HL-60 (cell line): ENCODE data around the gene CTDNEP1.
A peak's percentile ranks its signal among the peaks of the same experiment; 100 is the strongest.

Experiments
- DNase-seq, 2 experiments: peaks; one replicate each; pipeline ENCODE4 v3.0.0-alpha.2; 2010 to 2020; ENCODE audit warnings: low read depth in 1 of 2, low spot score in 1 of 2
- H3K27ac ChIP-seq: fragments of 250-450 bp; sonication (Bioruptor Pico); replicated peaks from 2 replicates; pipeline ENCODE4 v1.5.1; 2020; ENCODE audit warnings: mild to moderate bottlenecking, moderate library complexity
- H3K27me3 ChIP-seq: fragments of 250-450 bp; sonication (Bioruptor Pico); 2 replicates; pipeline ENCODE4 v1.5.1; 2021; ENCODE audit warnings: mild to moderate bottlenecking, moderate library complexity; ENCODE audit not compliant: insufficient read depth, poor library complexity, severe bottlenecking
- H3K4me3 ChIP-seq: replicated peaks from 2 replicates; pipeline ENCODE4 v1.5.1; 2011; ENCODE audit warnings: mild to moderate bottlenecking, control low read depth, low read length; ENCODE audit not compliant: insufficient read depth
- GABPA ChIP-seq: IDR thresholded peaks from 2 replicates; pipeline ENCODE4 v1.6.1; 2012; ENCODE audit warnings: low read depth
- POLR2AphosphoS5 ChIP-seq: IDR thresholded peaks from 2 replicates; pipeline ENCODE4 v1.6.1; 2012; ENCODE audit warnings: low read depth
- SPI1 ChIP-seq: IDR thresholded peaks from 2 replicates; pipeline ENCODE4 v1.6.1; 2012; ENCODE audit warnings: low read depth, mild to moderate bottlenecking, borderline replicate concordance
- TF ChIP-seq, protein P1 (sequence below): IDR thresholded peaks from 2 replicates; pipeline ENCODE4 v1.6.1; 2012; ENCODE audit warnings: low read depth; ENCODE audit not compliant: insufficient replicate concordance
- TF ChIP-seq, protein P2 (sequence below): IDR thresholded peaks from one replicate; pipeline ENCODE4 v1.5.1; 2011; ENCODE audit warnings: low read length, control low read depth, inconsistent platforms; ENCODE audit not compliant: insufficient read depth

CTDNEP1 gene

DNA sequence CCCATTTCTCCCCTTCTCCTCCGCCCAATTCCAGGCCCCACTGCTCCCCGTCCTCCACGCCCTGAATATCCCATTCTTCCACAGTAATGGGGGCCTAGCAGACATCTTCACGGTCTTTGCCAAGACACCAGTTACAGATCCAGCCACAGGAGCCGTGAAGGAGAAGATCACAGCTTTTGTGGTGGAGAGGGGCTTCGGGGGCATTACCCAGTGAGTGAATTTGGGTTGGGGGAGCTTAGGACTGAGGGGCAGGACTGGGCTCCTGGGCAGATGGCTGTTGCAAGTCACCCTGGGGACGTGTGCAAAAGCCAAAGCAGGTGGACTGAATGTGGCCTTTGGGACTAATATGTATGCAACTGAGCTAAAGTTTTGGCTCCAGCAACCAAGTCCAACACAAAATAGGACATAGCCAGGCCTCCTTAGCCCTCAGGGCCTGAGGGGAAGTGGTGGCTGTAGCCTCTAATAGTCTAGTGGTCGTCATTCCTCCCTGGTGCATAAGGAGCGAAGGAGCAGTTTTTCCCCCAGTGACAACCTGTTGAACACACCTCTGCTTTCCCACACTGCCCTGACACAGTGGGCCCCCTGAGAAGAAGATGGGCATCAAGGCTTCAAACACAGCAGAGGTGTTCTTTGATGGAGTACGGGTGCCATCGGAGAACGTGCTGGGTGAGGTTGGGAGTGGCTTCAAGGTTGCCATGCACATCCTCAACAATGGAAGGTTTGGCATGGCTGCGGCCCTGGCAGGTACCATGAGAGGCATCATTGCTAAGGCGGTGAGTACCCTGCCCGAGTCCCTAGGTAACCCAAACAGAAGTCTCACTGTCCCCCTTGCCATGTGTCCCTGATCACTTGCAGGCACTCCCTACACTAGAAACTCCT, 29.2 kb downstream of the CTDNEP1 start:
- TF ChIP-seq POLR2AphosphoS5 = peak; percentile 26; the same call in 1 of the 2 replicates
- TF ChIP-seq, protein P1, sequence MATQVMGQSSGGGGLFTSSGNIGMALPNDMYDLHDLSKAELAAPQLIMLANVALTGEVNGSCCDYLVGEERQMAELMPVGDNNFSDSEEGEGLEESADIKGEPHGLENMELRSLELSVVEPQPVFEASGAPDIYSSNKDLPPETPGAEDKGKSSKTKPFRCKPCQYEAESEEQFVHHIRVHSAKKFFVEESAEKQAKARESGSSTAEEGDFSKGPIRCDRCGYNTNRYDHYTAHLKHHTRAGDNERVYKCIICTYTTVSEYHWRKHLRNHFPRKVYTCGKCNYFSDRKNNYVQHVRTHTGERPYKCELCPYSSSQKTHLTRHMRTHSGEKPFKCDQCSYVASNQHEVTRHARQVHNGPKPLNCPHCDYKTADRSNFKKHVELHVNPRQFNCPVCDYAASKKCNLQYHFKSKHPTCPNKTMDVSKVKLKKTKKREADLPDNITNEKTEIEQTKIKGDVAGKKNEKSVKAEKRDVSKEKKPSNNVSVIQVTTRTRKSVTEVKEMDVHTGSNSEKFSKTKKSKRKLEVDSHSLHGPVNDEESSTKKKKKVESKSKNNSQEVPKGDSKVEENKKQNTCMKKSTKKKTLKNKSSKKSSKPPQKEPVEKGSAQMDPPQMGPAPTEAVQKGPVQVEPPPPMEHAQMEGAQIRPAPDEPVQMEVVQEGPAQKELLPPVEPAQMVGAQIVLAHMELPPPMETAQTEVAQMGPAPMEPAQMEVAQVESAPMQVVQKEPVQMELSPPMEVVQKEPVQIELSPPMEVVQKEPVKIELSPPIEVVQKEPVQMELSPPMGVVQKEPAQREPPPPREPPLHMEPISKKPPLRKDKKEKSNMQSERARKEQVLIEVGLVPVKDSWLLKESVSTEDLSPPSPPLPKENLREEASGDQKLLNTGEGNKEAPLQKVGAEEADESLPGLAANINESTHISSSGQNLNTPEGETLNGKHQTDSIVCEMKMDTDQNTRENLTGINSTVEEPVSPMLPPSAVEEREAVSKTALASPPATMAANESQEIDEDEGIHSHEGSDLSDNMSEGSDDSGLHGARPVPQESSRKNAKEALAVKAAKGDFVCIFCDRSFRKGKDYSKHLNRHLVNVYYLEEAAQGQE = no peak
- H3K4me3 ChIP-seq = no peak overlapping the region
- no peak for DNase-seq
- H3K27ac ChIP-seq = no peak overlapping the region
- H3K27me3 ChIP-seq = no peaks in the 10 kb centered on the region

DNA sequence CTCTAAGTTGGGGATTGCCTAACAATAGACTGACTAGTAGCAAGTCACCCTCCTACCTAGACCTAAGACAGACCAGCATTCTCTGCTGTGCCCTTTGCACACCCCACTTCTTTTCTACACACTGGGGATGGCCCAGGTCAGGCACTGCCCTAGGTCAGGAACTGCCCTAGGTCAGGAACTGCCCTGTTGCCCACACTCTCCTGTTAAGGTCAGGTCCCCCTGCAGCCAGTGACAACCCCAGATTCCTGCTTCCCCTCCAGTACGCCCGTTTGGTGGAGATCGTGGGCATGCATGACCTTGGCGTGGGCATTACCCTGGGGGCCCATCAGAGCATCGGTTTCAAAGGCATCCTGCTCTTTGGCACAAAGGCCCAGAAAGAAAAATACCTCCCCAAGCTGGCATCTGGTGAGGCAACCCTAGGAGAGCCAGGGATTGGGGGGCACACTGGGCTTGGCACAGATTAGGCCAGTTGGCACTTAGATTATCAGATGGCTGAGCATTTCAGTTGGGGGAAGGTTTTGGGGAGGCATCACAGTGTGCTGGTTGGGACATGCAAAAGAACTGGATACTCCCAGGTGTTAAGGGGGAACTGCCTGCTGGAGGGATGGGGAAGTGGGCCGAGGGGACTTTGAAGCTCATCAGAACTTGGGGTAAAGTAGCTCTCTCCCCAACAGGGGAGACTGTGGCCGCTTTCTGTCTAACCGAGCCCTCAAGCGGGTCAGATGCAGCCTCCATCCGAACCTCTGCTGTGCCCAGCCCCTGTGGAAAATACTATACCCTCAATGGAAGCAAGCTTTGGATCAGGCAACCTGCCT, 30.0 kb downstream of the CTDNEP1 start:
- no peak for DNase-seq
- Histone ChIP-seq H3K27me3 (no peaks in the 10 kb centered on the region), H3K4me3 (no peak overlapping the region), H3K27ac (no peak overlapping the region)
- TF ChIP-seq SPI1 (no peak), POLR2AphosphoS5 (no peak), GABPA (no peak)
- TF ChIP-seq, protein P2, sequence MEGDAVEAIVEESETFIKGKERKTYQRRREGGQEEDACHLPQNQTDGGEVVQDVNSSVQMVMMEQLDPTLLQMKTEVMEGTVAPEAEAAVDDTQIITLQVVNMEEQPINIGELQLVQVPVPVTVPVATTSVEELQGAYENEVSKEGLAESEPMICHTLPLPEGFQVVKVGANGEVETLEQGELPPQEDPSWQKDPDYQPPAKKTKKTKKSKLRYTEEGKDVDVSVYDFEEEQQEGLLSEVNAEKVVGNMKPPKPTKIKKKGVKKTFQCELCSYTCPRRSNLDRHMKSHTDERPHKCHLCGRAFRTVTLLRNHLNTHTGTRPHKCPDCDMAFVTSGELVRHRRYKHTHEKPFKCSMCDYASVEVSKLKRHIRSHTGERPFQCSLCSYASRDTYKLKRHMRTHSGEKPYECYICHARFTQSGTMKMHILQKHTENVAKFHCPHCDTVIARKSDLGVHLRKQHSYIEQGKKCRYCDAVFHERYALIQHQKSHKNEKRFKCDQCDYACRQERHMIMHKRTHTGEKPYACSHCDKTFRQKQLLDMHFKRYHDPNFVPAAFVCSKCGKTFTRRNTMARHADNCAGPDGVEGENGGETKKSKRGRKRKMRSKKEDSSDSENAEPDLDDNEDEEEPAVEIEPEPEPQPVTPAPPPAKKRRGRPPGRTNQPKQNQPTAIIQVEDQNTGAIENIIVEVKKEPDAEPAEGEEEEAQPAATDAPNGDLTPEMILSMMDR = no peak
- TF ChIP-seq, protein P1 = no peak

DNA sequence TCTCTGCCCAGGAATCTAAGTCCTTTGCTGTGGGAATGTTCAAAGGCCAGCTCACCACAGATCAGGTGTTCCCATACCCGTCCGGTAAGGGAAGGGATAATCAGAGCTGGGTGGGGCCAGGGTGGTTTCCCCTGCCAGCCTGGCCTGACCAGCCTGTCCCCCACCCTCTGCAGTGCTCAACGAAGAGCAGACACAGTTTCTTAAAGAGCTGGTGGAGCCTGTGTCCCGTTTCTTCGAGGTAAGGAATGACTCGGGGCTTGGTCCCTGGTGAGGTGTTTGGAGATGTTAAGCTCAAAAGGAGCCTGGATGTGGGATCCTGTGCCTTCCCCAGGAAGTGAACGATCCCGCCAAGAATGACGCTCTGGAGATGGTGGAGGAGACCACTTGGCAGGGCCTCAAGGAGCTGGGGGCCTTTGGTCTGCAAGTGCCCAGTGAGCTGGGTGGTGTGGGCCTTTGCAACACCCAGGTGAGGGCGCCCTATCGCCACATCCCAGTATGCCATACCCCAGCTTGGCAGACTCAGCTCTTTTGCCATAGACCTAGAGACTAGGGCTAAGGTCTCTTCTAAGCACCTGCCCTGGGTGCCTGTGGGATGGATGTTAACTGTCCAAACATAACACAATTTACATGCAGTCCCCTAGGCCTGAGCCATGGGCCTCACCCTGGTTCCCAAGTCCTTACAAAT, 30.8 kb downstream of the CTDNEP1 start:
- DNase-seq = peak in 1 of 2 experiments; percentile 61
- TF ChIP-seq POLR2AphosphoS5 (no peak), GABPA (no peak), SPI1 (no peak)
- TF ChIP-seq, protein P1 = no peak
- TF ChIP-seq, protein P2 = peak; percentile 17
- H3K27me3 ChIP-seq = no peaks in the 10 kb centered on the region
- H3K4me3 ChIP-seq = peak overlapping the region; percentile 60
- peak overlapping the region; percentile 63 for H3K27ac ChIP-seq
